ENCODE measurements around the gene HOXB9. TPM values are rescaled to one million over a fixed set of nuclear protein-coding genes. Genes with fewer than 3 reads are reported as not detected.

HOXB9 gene
- total and polyA plus RNA-seq, 9 of the 15 experiments (the other 6 are each of a cell fraction or from before 2014, with no cell fraction given) = 3.1 to 196 (median 77.6) TPM

DNA sequence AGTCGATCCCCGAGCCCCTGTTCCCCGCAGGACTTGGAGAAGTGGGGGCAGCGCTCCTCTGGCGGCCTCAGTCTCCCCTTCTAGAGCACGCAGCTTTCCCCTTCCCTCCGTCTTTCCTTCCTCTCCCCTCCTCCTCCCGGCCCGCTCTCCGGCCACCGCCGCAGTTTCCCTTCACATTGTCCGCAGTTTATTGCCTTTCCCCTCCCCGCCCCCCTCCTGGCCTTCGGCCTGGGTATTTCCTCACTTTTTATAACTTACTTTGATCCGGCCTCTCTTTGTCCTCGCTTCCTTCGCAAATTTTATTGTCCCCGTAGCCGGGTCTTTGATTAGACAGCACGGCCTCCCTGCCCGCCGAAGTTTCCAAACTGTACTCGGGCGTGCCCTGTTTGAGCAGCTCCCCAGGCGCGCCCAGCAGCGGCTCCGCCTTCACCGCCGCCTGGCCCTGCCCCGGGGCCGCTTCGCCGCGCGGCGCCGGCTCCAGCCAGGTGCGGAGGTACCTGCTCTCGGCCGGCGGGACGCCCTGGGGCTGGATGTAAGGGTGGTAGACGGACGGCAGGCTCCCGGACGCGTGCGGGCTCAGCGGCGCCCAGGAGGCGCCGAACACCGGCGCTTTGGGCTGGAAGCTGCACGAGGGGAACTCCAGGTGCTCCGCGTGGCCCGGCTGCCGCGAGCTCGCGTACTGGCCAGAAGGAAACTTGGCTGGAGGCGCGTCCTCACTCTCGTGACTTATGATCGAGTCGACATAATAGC is 488 bp downstream of the HOXB9 start (continued):
- TF ChIP-seq TBP (optimal IDR thresholded peaks at IDR 0.05; ENCODE audit: low read depth, low read length) (no peak), ZNF586 (CRISPR knock-in tag; conservative IDR thresholded peaks at IDR 0.05) (no peak), TAF15 (IDR thresholded peaks at IDR 0.05; ENCODE audit: low read depth, low read length) (no peak), KAT7 (CRISPR knock-in tag; IDR thresholded peaks at IDR 0.05; ENCODE audit: borderline replicate concordance) (no peak), L3MBTL2 (IDR thresholded peaks at IDR 0.05) (peak; percentile 45; the same call in 1 of the 2 replicates), ADNP (tag; IDR thresholded peaks at IDR 0.05) (no peak), SMAD3 (CRISPR knock-in tag; conservative IDR thresholded peaks at IDR 0.05) (0 out of 2 replicates have a peak, but pooled peaks have one; percentile 24), TEAD2 (tag; IDR thresholded peaks at IDR 0.05) (no peak), HMG20A (CRISPR knock-in tag; conservative IDR thresholded peaks at IDR 0.05) (no peak), MYBL2 (IDR thresholded peaks at IDR 0.05; ENCODE audit: low read depth) (no peak), MYBL2 (CRISPR knock-in tag; IDR thresholded peaks at IDR 0.05; ENCODE audit: borderline replicate concordance) (no peak), CHCHD3 (CRISPR knock-in tag; IDR thresholded peaks at IDR 0.05) (no peak), PHF21A (IDR thresholded peaks at IDR 0.05; ENCODE audit: borderline replicate concordance, low read depth) (no peak), SMAD4 (CRISPR knock-in tag; conservative IDR thresholded peaks at IDR 0.05) (peak; percentile 11; the same call in 1 of the 2 replicates)
- TF ChIP-seq, protein P1, sequence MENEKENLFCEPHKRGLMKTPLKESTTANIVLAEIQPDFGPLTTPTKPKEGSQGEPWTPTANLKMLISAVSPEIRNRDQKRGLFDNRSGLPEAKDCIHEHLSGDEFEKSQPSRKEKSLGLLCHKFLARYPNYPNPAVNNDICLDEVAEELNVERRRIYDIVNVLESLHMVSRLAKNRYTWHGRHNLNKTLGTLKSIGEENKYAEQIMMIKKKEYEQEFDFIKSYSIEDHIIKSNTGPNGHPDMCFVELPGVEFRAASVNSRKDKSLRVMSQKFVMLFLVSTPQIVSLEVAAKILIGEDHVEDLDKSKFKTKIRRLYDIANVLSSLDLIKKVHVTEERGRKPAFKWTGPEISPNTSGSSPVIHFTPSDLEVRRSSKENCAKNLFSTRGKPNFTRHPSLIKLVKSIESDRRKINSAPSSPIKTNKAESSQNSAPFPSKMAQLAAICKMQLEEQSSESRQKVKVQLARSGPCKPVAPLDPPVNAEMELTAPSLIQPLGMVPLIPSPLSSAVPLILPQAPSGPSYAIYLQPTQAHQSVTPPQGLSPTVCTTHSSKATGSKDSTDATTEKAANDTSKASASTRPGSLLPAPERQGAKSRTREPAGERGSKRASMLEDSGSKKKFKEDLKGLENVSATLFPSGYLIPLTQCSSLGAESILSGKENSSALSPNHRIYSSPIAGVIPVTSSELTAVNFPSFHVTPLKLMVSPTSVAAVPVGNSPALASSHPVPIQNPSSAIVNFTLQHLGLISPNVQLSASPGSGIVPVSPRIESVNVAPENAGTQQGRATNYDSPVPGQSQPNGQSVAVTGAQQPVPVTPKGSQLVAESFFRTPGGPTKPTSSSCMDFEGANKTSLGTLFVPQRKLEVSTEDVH (IDR thresholded peaks at IDR 0.05; ENCODE audit: low read depth, partially characterized antibody) = no peak
- TF ChIP-seq, protein P2, sequence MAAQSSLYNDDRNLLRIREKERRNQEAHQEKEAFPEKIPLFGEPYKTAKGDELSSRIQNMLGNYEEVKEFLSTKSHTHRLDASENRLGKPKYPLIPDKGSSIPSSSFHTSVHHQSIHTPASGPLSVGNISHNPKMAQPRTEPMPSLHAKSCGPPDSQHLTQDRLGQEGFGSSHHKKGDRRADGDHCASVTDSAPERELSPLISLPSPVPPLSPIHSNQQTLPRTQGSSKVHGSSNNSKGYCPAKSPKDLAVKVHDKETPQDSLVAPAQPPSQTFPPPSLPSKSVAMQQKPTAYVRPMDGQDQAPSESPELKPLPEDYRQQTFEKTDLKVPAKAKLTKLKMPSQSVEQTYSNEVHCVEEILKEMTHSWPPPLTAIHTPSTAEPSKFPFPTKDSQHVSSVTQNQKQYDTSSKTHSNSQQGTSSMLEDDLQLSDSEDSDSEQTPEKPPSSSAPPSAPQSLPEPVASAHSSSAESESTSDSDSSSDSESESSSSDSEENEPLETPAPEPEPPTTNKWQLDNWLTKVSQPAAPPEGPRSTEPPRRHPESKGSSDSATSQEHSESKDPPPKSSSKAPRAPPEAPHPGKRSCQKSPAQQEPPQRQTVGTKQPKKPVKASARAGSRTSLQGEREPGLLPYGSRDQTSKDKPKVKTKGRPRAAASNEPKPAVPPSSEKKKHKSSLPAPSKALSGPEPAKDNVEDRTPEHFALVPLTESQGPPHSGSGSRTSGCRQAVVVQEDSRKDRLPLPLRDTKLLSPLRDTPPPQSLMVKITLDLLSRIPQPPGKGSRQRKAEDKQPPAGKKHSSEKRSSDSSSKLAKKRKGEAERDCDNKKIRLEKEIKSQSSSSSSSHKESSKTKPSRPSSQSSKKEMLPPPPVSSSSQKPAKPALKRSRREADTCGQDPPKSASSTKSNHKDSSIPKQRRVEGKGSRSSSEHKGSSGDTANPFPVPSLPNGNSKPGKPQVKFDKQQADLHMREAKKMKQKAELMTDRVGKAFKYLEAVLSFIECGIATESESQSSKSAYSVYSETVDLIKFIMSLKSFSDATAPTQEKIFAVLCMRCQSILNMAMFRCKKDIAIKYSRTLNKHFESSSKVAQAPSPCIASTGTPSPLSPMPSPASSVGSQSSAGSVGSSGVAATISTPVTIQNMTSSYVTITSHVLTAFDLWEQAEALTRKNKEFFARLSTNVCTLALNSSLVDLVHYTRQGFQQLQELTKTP (IDR thresholded peaks at IDR 0.05; ENCODE audit: low read depth in 1 of 2, partially characterized antibody in 2 of 2) = peak in 1 of 2 experiments; percentile 47
- TF ChIP-seq, protein P3, sequence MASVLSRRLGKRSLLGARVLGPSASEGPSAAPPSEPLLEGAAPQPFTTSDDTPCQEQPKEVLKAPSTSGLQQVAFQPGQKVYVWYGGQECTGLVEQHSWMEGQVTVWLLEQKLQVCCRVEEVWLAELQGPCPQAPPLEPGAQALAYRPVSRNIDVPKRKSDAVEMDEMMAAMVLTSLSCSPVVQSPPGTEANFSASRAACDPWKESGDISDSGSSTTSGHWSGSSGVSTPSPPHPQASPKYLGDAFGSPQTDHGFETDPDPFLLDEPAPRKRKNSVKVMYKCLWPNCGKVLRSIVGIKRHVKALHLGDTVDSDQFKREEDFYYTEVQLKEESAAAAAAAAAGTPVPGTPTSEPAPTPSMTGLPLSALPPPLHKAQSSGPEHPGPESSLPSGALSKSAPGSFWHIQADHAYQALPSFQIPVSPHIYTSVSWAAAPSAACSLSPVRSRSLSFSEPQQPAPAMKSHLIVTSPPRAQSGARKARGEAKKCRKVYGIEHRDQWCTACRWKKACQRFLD (CRISPR knock-in tag; IDR thresholded peaks at IDR 0.05) = peak; percentile 10; the same call in 1 of the 2 replicates
- TF ChIP-seq, protein P4, sequence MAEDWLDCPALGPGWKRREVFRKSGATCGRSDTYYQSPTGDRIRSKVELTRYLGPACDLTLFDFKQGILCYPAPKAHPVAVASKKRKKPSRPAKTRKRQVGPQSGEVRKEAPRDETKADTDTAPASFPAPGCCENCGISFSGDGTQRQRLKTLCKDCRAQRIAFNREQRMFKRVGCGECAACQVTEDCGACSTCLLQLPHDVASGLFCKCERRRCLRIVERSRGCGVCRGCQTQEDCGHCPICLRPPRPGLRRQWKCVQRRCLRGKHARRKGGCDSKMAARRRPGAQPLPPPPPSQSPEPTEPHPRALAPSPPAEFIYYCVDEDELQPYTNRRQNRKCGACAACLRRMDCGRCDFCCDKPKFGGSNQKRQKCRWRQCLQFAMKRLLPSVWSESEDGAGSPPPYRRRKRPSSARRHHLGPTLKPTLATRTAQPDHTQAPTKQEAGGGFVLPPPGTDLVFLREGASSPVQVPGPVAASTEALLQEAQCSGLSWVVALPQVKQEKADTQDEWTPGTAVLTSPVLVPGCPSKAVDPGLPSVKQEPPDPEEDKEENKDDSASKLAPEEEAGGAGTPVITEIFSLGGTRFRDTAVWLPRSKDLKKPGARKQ (CRISPR knock-in tag; IDR thresholded peaks at IDR 0.05) = no peak

All from K562 (cell line).